Right lobe of liver (tissue), 4 donors: Measurements from ENCODE around the gene SSH2.
"Not testable (repeated sequence)": the region's sequence is repeated elsewhere in the genome, so short reads cannot be mapped to it uniquely, and the experiment has no call there.

Experiments used
- CTCF ChIP-seq, 4 donors: fragments of 200-600 bp in 3 of 4; fragments of 450-650 bp in 1 of 4; IDR thresholded peaks; one replicate each; pipeline versions ENCODE4 v1.5.1 to v1.8.0; 2016 to 2022; ENCODE audit warnings: antibody characterized with exemption in 4 of 4, mild to moderate bottlenecking in 2 of 4
- POLR2A ChIP-seq: fragments of 450-650 bp; IDR thresholded peaks from one replicate; pipeline ENCODE4 v1.6.1; 2017; ENCODE audit warnings: antibody characterized with exemption, mild to moderate bottlenecking
- donor health status: DM: no; HTN: no; CAD: no.
- donor health status: DM: no; HTN: no; CAD: no.
- donor health status: DM: no; HTN: yes; CAD: no.

- TF ChIP-seq CTCF (IDR thresholded peaks at IDR 0.05); POLR2A: not testable (repeated sequence)
Observed at GRCh38 chr17:29779812-29780190, 150.2 kb downstream of the SSH2 start.
